OCI-LY1 (cell line): ENCODE measurements around the gene COMMD10.
A peak's percentile ranks its signal among the peaks of the same experiment; 100 is the strongest.

Experiments used
- H2AFZ ChIP-seq: fragments of 200-600 bp; sonication (generic), shearing (Covaris generic); 2 replicates; pipeline ENCODE4 v1.6.0; 2014; ENCODE audit warnings: antibody characterized with exemption, mild to moderate bottlenecking, low read length
- H3F3A ChIP-seq: fragments of 200-600 bp; sonication (generic), shearing (Covaris generic); 2 replicates; pipeline ENCODE4 v1.6.0; 2014; ENCODE audit warnings: mild to moderate bottlenecking, antibody characterized with exemption, low read length, moderate library complexity; ENCODE audit not compliant: insufficient read depth
- H3K27ac ChIP-seq: fragments of 200-600 bp; sonication (generic); 2 replicates; pipeline ENCODE4 v1.5.1; 2014; ENCODE audit warnings: low read length, mixed run types, mild to moderate bottlenecking, low read depth; ENCODE audit not compliant: poor library complexity, severe bottlenecking
- H3K27me3 ChIP-seq: fragments of 200-600 bp; sonication (generic); 2 replicates; pipeline ENCODE4 v1.6.0; 2014; ENCODE audit warnings: antibody characterized with exemption, mild to moderate bottlenecking, low read length, moderate library complexity; ENCODE audit not compliant: insufficient read depth
- H3K36me3 ChIP-seq: fragments of 200-600 bp; sonication (generic); 2 replicates; pipeline ENCODE4 v1.6.1; 2014; ENCODE audit warnings: mild to moderate bottlenecking, antibody characterized with exemption, low read length, moderate library complexity, mixed read lengths; ENCODE audit not compliant: insufficient read depth
- H3K4me1 ChIP-seq: fragments of 200-600 bp; sonication (generic); 2 replicates; pipeline ENCODE4 v1.5.1; 2014; ENCODE audit warnings: mild to moderate bottlenecking, low read length, moderate library complexity; ENCODE audit not compliant: insufficient read depth, severe bottlenecking
- H3K4me2 ChIP-seq: fragments of 200-600 bp; sonication (generic), shearing (Covaris generic); 2 replicates; pipeline ENCODE4 v1.6.1; 2014; ENCODE audit warnings: low read length
- H3K4me3 ChIP-seq: fragments of 200-600 bp; sonication (generic); 2 replicates; pipeline ENCODE4 v1.5.1; 2014; ENCODE audit warnings: low read length, low read depth, mild to moderate bottlenecking, mixed read lengths; ENCODE audit not compliant: poor library complexity, severe bottlenecking
- H3K79me2 ChIP-seq: fragments of 200-600 bp; shearing (Covaris generic); 2 replicates; pipeline ENCODE4 v1.6.1; 2016; ENCODE audit warnings: mixed run types, low read length, mixed read lengths; ENCODE audit not compliant: insufficient read depth
- H3K9ac ChIP-seq: fragments of 200-600 bp; sonication (generic), shearing (Covaris generic); 2 replicates; pipeline ENCODE4 v1.6.1; 2014; ENCODE audit warnings: mild to moderate bottlenecking, low read length, mixed read lengths
- H3K9me2 ChIP-seq: fragments of 200-600 bp; sonication (generic), shearing (Covaris generic); 2 replicates; pipeline ENCODE4 v1.6.1; 2014; ENCODE audit warnings: low read depth, mild to moderate bottlenecking, low read length, mixed read lengths
- H3K9me3 ChIP-seq: fragments of 200-600 bp; shearing (Covaris generic); 2 replicates; pipeline ENCODE4 v1.6.1; 2014; ENCODE audit warnings: low read length, mixed read lengths
- H4K20me1 ChIP-seq: fragments of 200-600 bp; sonication (generic), shearing (Covaris generic); 2 replicates; pipeline ENCODE4 v1.6.0; 2016; ENCODE audit warnings: mild to moderate bottlenecking, low read length; ENCODE audit not compliant: insufficient read depth
- EZH2 ChIP-seq: fragments of 200-600 bp; sonication (generic), shearing (Covaris generic); IDR thresholded peaks from 2 replicates; pipeline ENCODE4 v1.8.0; 2017; ENCODE audit warnings: borderline replicate concordance, mixed run types, mild to moderate bottlenecking, antibody characterized with exemption, low read length, moderate library complexity, mixed read lengths
- TF ChIP-seq, protein P1 (sequence below): fragments of 200-600 bp; sonication (generic), shearing (Covaris generic); IDR thresholded peaks from 2 replicates; pipeline ENCODE4 v1.5.1; 2017; ENCODE audit warnings: mild to moderate bottlenecking, antibody characterized with exemption, low read length, moderate library complexity, mixed read lengths

The COMMD10 gene

DNA sequence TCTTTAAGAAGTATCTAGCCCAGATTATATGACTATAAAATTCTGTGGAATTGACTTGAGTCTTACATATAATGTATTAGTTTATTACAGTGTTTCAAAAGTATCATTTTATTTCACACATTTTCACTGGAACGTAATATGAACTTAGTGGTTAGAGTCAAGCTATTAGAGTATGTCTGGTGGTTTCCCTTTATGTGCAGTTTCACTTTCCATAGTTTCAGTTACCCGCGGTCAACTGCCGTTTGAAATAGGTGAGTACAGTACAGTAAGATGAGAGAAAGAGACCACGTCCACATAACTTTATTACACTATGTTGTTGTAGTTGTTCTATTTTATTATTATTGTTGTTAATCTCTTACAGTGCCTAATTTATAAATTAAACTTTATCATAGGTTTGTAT is 50.5 kb downstream of the COMMD10 start:
- TF ChIP-seq EZH2 = no peak
- TF ChIP-seq, protein P1, sequence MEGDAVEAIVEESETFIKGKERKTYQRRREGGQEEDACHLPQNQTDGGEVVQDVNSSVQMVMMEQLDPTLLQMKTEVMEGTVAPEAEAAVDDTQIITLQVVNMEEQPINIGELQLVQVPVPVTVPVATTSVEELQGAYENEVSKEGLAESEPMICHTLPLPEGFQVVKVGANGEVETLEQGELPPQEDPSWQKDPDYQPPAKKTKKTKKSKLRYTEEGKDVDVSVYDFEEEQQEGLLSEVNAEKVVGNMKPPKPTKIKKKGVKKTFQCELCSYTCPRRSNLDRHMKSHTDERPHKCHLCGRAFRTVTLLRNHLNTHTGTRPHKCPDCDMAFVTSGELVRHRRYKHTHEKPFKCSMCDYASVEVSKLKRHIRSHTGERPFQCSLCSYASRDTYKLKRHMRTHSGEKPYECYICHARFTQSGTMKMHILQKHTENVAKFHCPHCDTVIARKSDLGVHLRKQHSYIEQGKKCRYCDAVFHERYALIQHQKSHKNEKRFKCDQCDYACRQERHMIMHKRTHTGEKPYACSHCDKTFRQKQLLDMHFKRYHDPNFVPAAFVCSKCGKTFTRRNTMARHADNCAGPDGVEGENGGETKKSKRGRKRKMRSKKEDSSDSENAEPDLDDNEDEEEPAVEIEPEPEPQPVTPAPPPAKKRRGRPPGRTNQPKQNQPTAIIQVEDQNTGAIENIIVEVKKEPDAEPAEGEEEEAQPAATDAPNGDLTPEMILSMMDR = no peak
- H3K4me3 ChIP-seq = no peak overlapping the region

DNA sequence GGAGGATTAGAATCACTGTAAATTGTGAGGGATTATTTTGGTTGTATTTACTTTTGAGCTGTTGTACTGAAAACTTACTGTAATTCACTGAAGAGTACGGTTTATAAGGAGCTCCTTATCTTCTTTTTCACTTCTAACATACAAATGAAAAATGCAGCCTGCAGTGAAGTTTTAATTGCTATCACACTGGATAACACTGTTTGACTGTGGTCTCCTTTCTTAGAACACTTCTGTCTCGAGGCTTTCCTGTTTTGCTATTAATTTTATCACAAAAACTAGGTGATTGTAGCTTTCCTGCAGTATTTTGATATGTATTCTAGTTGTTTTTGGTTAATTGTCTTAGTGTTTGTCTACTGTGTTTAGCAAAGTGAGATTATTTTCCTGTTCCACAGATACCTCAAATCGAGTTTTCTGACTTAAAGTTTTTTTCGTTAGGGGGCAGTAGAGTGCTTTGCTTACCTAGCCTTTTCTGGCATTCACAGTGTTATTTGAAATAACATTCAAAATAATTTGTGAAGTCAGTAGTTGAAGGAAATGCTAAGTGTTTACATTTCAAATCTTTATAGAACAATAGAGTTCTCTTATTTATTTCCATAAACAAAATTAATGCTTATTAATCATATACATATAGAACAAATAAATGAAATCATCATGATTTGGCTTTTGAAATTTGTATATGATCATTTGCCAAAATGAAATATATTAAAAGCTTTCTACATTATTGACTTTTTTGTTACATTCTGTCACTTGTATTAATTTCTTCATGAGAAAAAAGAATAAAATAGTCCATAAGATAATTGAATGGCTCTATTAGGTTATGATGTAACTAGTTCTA is 52.9 kb downstream of the COMMD10 start:
- Histone ChIP-seq H3K9me2 (no peaks in the 10 kb centered on the region), H3F3A (no peaks in the 10 kb centered on the region), H3K9me3 (no peaks in the 10 kb centered on the region; the same call in 1 of the 2 replicates), H3K4me2 (no peak overlapping the region), H3K36me3 (no peaks in the 10 kb centered on the region), H2AFZ (no peak overlapping the region), H3K79me2 (no peaks in the 10 kb centered on the region), H4K20me1 (no peaks in the 10 kb centered on the region), H3K4me1 (no peaks in the 10 kb centered on the region), H3K27me3 (no peaks in the 10 kb centered on the region), H3K9ac (no peak overlapping the region), H3K4me3 (no peak overlapping the region), H3K27ac (no peak overlapping the region)
- no peak for TF ChIP-seq EZH2
- TF ChIP-seq, protein P1 = peak; percentile 80

More for the DNA sequence above, 50.5 kb downstream of the COMMD10 start:
- Histone ChIP-seq H3F3A (no peaks in the 10 kb centered on the region), H3K9me2 (no peaks in the 10 kb centered on the region), H3K27me3 (no peaks in the 10 kb centered on the region), H2AFZ (no peak overlapping the region), H3K36me3 (no peaks in the 10 kb centered on the region), H4K20me1 (no peaks in the 10 kb centered on the region), H3K9me3 (no peaks in the 10 kb centered on the region), H3K79me2 (no peaks in the 10 kb centered on the region), H3K27ac (no peak overlapping the region), H3K4me2 (no peak overlapping the region), H3K9ac (no peak overlapping the region), H3K4me1 (no peaks in the 10 kb centered on the region)

DNA sequence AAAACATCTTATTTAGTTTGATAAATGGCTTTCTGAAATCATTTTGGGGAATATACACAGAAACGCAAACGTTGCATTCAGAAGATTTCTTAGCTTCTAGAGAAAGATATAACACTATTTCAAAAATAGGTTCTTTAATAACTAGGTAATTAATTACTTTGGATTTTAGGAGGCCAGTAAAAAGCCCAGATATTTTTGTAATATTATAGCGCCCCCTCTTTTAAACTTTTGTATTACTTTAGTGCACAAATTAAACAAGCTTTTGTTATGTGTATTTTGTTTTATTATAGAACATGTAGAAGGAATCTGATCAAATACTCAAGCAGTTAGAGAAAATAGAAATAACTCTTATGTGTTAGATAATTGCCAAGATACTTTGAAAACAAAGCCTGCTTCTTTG is 57.7 kb downstream of the COMMD10 start:
- TF ChIP-seq EZH2 = no peak
- TF ChIP-seq, protein P1 = no peak; the same call in 1 of the 2 replicates
- H3K4me1 ChIP-seq = no peaks in the 10 kb centered on the region
- H3K9me3 ChIP-seq = no peaks in the 10 kb centered on the region; the same call in 1 of the 2 replicates
- no peaks in the 10 kb centered on the region for H3K79me2 ChIP-seq
- no peaks in the 10 kb centered on the region for H4K20me1 ChIP-seq
- 0 out of 2 replicates have a peak, but pooled peaks cover 7% of the 10 kb centered on the region for H3K36me3 ChIP-seq
- H3K9me2 ChIP-seq = no peaks in the 10 kb centered on the region
- no peak overlapping the region for H3K27ac ChIP-seq
- no peak overlapping the region for H3K9ac ChIP-seq
- H3K4me3 ChIP-seq = no peak overlapping the region
- H3K27me3 ChIP-seq = no peaks in the 10 kb centered on the region
- H3K4me2 ChIP-seq = no peak overlapping the region
- no peak overlapping the region for H2AFZ ChIP-seq
- H3F3A ChIP-seq = no peaks in the 10 kb centered on the region
